Thoracic aorta (tissue), 2 donors: ENCODE results near the gene TSC22D1. TPM values are rescaled to one million over a fixed set of nuclear protein-coding genes. Genes with fewer than 3 reads are reported as not detected.

Source experiments
- ATAC-seq: fragments of 150-250 bp; one replicate; pipeline ENCODE4 v1.8.0; 2017; ENCODE audit warnings: low read depth; ENCODE audit not compliant: insufficient number of reproducible peaks, low FRiP score
- DNase-seq: peaks from one replicate; pipeline ENCODE4 v3.0.0-alpha.2; 2020; ENCODE audit warnings: low spot score
- H3K27ac ChIP-seq, 2 donors: fragments of 200-600 bp; sonication (generic); 1 replicate in 1 of 2; 2 replicates in 1 of 2; pipeline ENCODE4 v1.5.1; 2016; ENCODE audit warnings: mild to moderate bottlenecking in 2 of 2, moderate library complexity in 2 of 2
- H3K27me3 ChIP-seq: fragments of 200-600 bp; sonication (generic); replicated peaks from 2 replicates; pipeline ENCODE4 v1.6.0; 2016; ENCODE audit warnings: mild to moderate bottlenecking; ENCODE audit not compliant: insufficient read depth
- H3K36me3 ChIP-seq: fragments of 200-600 bp; sonication (generic); one replicate; pipeline ENCODE4 v1.5.1; 2016
- H3K4me1 ChIP-seq, 2 donors: fragments of 200-600 bp; sonication (generic); 1 replicate in 1 of 2; 2 replicates in 1 of 2; pipeline versions ENCODE4 v1.5.1 to v1.6.0; 2016; ENCODE audit warnings: low read depth in 2 of 2, mild to moderate bottlenecking in 1 of 2; ENCODE audit not compliant: control insufficient read depth in 1 of 2
- H3K4me3 ChIP-seq: fragments of 200-600 bp; sonication (generic); 2 replicates; pipeline ENCODE4 v1.5.1; 2016; ENCODE audit warnings: mild to moderate bottlenecking
- H3K9me3 ChIP-seq: fragments of 200-600 bp; sonication (generic); 2 replicates; pipeline ENCODE4 v1.5.1; 2016
- total RNA-seq, 2 donors: library from RNA; depleted of rRNA; stranded (reverse); fragments of >200 nt; gene quantifications; one replicate each; pipeline versions ENCODE4 v1.1.0 to v1.2.3, GENCODE V29; 2016
- TF ChIP-seq, protein P1 (sequence below): fragments of 200-600 bp; sonication (generic); IDR thresholded peaks from one replicate; pipeline ENCODE4 v1.5.1; 2019; ENCODE audit warnings: antibody characterized with exemption

TSC22D1 gene
- total RNA-seq, 2 donors from 2014 or later = 107 to 129 TPM

- no peak overlapping the region for H3K4me3 ChIP-seq
- H3K27ac ChIP-seq = no peak overlapping the region
- no peaks in the 10 kb centered on the region for H3K9me3 ChIP-seq
- H3K4me1 ChIP-seq = peaks cover 0 to 12% of the 10 kb centered on the region in 2 donors
- H3K27me3 ChIP-seq = no peaks in the 10 kb centered on the region
- ATAC-seq = no peak
- no peaks in the 10 kb centered on the region for H3K36me3 ChIP-seq
- no peak for DNase-seq
- TF ChIP-seq, protein P1, sequence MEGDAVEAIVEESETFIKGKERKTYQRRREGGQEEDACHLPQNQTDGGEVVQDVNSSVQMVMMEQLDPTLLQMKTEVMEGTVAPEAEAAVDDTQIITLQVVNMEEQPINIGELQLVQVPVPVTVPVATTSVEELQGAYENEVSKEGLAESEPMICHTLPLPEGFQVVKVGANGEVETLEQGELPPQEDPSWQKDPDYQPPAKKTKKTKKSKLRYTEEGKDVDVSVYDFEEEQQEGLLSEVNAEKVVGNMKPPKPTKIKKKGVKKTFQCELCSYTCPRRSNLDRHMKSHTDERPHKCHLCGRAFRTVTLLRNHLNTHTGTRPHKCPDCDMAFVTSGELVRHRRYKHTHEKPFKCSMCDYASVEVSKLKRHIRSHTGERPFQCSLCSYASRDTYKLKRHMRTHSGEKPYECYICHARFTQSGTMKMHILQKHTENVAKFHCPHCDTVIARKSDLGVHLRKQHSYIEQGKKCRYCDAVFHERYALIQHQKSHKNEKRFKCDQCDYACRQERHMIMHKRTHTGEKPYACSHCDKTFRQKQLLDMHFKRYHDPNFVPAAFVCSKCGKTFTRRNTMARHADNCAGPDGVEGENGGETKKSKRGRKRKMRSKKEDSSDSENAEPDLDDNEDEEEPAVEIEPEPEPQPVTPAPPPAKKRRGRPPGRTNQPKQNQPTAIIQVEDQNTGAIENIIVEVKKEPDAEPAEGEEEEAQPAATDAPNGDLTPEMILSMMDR = no peak
Measured at GRCh38 chr13:44425815-44426078, 150.4 kb downstream of the TSC22D1 start.

DNA sequence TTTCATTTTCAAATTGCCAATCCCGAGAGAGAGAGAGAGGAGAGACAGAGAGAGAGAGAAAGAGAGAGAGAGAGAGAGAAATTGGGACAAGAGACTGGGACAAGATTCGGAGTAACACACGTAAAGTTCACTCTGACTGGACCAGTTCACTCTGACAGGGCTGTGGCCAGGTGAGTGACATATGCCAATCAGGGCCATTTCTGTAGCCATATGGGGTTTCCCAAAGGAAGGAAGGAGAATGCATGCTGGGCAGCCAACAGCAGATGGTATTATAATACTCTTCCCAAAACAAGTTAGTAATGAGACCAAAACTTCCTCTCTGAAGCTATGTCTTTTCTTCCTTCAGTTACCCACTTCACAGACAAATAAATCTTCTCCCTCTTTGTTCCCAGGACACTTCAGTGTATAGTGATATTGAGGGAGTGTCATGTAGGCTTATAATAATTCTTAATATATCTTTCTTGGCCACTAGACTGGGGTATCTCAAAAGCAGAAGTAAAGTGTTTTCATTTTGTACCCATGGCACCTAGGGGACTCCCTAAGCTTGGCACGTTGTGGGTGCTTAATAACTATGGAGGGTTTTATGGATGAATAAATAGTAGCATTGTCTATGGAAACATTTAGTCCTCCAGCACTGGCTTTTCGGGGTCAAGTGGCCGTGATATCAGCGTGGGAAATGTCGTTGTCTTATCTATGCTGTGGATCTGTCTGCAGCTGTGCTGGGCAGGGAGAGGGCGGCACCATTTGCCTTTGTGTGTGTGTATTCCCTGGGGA lies 150.9 kb downstream of the TSC22D1 start:
- no peak for ATAC-seq
- Histone ChIP-seq H3K27me3 (no peaks in the 10 kb centered on the region), H3K36me3 (no peaks in the 10 kb centered on the region)

DNA sequence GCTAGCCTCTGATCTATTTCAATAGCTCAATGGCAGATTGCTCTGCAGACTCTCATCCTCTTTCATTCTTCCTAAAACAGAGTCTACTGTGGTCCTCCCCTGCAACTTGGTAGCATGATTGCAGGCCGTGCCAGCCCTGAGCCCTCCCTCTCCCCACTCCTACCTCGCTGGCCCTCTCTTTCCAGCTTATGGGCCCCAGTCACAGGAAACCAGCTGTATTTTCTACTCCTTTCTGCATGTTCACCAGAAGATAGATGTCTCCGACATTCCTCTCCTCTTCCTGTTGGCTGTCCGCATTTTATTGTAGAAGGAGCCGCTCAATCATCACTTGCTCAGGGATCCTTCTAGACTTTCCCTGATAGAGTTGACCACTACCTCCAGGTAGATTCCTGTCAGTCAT lies 152.3 kb downstream of the TSC22D1 start:
- Histone ChIP-seq H3K4me1 (peaks cover 0 to 6% of the 10 kb centered on the region in 2 donors), H3K27me3 (no peaks in the 10 kb centered on the region), H3K36me3 (no peaks in the 10 kb centered on the region), H3K27ac (no peak overlapping the region), H3K4me3 (no peak overlapping the region), H3K9me3 (no peaks in the 10 kb centered on the region)
- TF ChIP-seq, protein P1 = no peak
- DNase-seq (no peak), ATAC-seq (no peak)

More for the DNA sequence above, 150.9 kb downstream of the TSC22D1 start:
- H3K4me1 ChIP-seq = peaks cover 0 to 12% of the 10 kb centered on the region in 2 donors
- no peak for DNase-seq
- no peak overlapping the region for H3K4me3 ChIP-seq
- no peak overlapping the region for H3K27ac ChIP-seq
- TF ChIP-seq, protein P1 = no peak
- H3K9me3 ChIP-seq = no peaks in the 10 kb centered on the region

DNA sequence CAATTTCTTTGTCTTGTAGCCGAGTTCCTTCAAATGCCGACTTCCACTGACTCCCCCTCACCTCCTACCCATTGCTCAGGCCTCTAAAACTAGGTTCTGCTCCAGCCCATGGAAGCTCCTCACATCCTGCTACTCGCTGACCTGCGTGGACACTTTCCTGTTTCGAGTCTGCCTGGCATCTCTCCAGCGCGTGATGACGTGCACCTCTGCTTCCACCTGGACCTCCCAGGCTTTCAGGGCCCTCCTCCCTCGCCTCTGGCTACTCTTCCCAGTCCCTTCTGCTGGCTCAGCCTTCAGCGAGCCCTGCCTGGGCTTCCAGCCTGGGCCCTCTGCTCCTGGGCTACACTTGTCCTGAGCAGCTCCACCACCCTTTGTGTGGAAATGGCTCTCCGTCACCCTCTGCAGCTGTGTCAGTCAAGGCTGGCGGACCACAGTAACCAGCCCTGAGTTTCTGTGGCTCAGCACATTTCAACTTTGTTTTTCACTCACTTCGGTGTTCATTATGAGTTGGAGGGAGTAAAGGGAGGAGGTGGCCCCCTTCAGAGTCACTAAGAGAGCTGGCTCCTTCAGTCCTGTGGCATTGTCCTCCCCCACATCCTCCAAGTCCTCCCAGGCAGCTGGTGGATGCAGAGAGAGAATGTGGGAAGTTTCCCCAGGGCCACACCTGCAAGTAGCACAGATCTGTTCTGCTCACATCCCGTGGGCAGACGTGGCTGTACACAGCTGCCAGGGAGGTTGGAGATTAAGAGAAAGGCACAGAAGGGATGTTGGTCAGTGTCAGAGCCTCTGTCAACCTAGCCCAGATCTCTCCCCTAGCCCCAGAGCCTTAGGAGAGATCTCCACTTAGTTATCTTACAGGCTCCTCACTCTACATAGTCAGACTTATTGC lies 153.1 kb downstream of the TSC22D1 start:
- Histone ChIP-seq H3K4me1 (no peaks in the 10 kb centered on the region), H3K4me3 (no peak overlapping the region), H3K36me3 (no peaks in the 10 kb centered on the region), H3K9me3 (no peaks in the 10 kb centered on the region), H3K27me3 (no peaks in the 10 kb centered on the region), H3K27ac (no peak overlapping the region)
- ATAC-seq (no peak), DNase-seq (no peak)
- TF ChIP-seq, protein P1 = no peak

GRCh38 chr13:44421853-44422525 lies 154.1 kb downstream of the TSC22D1 start:
- Histone ChIP-seq H3K4me3 (no peak overlapping the region), H3K27me3 (no peaks in the 10 kb centered on the region), H3K9me3 (no peaks in the 10 kb centered on the region), H3K4me1 (no peaks in the 10 kb centered on the region), H3K27ac (no peak overlapping the region), H3K36me3 (no peaks in the 10 kb centered on the region)
- DNase-seq (no peak), ATAC-seq (no peak)
- TF ChIP-seq, protein P1 = no peak
